MM.1S (cell line): ENCODE results near the gene ABCB8.

ENCODE experiments used
- DNase-seq: peaks from one replicate; pipeline ENCODE4 v3.0.0-alpha.2; 2015
- H2AFZ ChIP-seq: fragments of 300-600 bp; sonication (generic); 2 replicates; pipeline ENCODE4 v1.6.0; 2016; ENCODE audit warnings: antibody characterized with exemption, low read length
- H3F3A ChIP-seq: fragments of 300-600 bp; sonication (generic); 2 replicates; pipeline ENCODE4 v1.6.1; 2016; ENCODE audit warnings: mild to moderate bottlenecking, antibody characterized with exemption, low read length, moderate library complexity, mixed read lengths; ENCODE audit not compliant: insufficient read depth
- H3K27ac ChIP-seq: fragments of 300-600 bp; sonication (generic); 2 replicates; pipeline ENCODE4 v1.5.1; 2016; ENCODE audit warnings: mild to moderate bottlenecking, low read length
- H3K27me3 ChIP-seq: fragments of 300-600 bp; sonication (generic); replicated peaks from 2 replicates; pipeline ENCODE4 v1.6.0; 2016; ENCODE audit warnings: low read length; ENCODE audit not compliant: insufficient read depth
- H3K36me3 ChIP-seq: fragments of 300-600 bp; sonication (generic); replicated peaks from 2 replicates; pipeline ENCODE4 v1.6.1; 2016; ENCODE audit warnings: mild to moderate bottlenecking, low read length, mixed read lengths; ENCODE audit not compliant: insufficient read depth
- H3K4me1 ChIP-seq: fragments of 300-600 bp; sonication (generic); 2 replicates; pipeline ENCODE4 v1.6.1; 2016; ENCODE audit warnings: low read length, mixed read lengths
- H3K4me2 ChIP-seq: fragments of 300-600 bp; sonication (generic); 2 replicates; pipeline ENCODE4 v1.6.0; 2016; ENCODE audit warnings: low read depth, low read length
- H3K4me3 ChIP-seq: fragments of 300-600 bp; sonication (generic); 2 replicates; pipeline ENCODE4 v1.5.1; 2016; ENCODE audit warnings: low read length, mixed read lengths
- H3K79me2 ChIP-seq: fragments of 300-600 bp; sonication (generic); 2 replicates; pipeline ENCODE4 v1.6.1; 2016; ENCODE audit warnings: mixed run types, low read length, mixed read lengths
- H3K9ac ChIP-seq: fragments of 300-600 bp; sonication (generic); 2 replicates; pipeline ENCODE4 v1.6.1; 2016; ENCODE audit warnings: low read length, mixed read lengths
- H3K9me2 ChIP-seq: fragments of 300-600 bp; sonication (generic); replicated peaks from 2 replicates; pipeline ENCODE4 v1.6.1; 2016; ENCODE audit warnings: mild to moderate bottlenecking, low read length, mixed read lengths; ENCODE audit not compliant: insufficient read depth
- H3K9me3 ChIP-seq: fragments of 300-600 bp; sonication (generic); replicated peaks from 2 replicates; pipeline ENCODE4 v1.6.1; 2016; ENCODE audit warnings: mild to moderate bottlenecking, low read length, mixed read lengths; ENCODE audit not compliant: insufficient read depth
- H4K20me1 ChIP-seq: fragments of 300-600 bp; sonication (generic); 2 replicates; pipeline ENCODE4 v1.6.1; 2016; ENCODE audit warnings: mild to moderate bottlenecking, low read length, moderate library complexity, mixed read lengths; ENCODE audit not compliant: insufficient read depth
- CTCF ChIP-seq: fragments of 300-600 bp; sonication (generic); IDR thresholded peaks from 2 replicates; pipeline ENCODE4 v1.5.1; 2016; ENCODE audit warnings: antibody characterized with exemption, low read length, mixed read lengths
- EZH2 ChIP-seq: fragments of 300-600 bp; sonication (generic); optimal IDR thresholded peaks from 2 replicates; pipeline ENCODE3; 2017; ENCODE audit warnings: low read depth, mild to moderate bottlenecking, antibody characterized with exemption, low read length, mixed read lengths
- EZH2phosphoT487 ChIP-seq: fragments of 300-600 bp; sonication (generic); IDR thresholded peaks from 2 replicates; pipeline ENCODE4 v1.6.1; 2018; ENCODE audit warnings: antibody characterized with exemption, low read length

The ABCB8 gene

DNA sequence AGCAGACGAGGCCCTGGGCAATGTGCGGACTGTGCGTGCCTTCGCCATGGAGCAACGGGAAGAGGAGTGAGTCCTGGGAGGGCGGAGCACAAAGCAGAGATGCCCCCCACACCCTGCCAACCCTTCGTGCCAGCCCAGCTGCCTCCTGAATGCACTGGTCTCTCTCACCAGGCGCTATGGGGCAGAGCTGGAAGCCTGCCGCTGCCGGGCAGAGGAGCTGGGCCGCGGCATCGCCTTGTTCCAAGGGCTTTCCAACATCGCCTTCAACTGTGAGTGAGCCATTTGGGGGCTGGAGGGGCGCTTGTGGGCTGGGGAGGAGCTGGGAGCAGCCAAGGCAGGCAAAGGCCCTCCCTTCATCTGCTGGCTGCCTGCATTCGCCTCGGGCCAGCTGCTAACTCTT is 7.7 kb downstream of the ABCB8 start:
- Histone ChIP-seq H3K4me1 (no peaks in the 10 kb centered on the region), H3K79me2 (0 out of 2 replicates have a peak, but pooled peaks cover 7% of the 10 kb centered on the region), H3F3A (no peaks in the 10 kb centered on the region), H3K4me2 (no peak overlapping the region), H3K27ac (no peak overlapping the region), H3K36me3 (no peaks in the 10 kb centered on the region), H3K9me2 (no peaks in the 10 kb centered on the region), H3K27me3 (no peaks in the 10 kb centered on the region), H4K20me1 (no peaks in the 10 kb centered on the region), H3K9ac (no peak overlapping the region), H2AFZ (no peak overlapping the region), H3K9me3 (no peaks in the 10 kb centered on the region), H3K4me3 (no peak overlapping the region)
- no peak for DNase-seq
- no peak for TF ChIP-seq EZH2phosphoT487
- no peak for TF ChIP-seq EZH2
- no peak for TF ChIP-seq CTCF

DNA sequence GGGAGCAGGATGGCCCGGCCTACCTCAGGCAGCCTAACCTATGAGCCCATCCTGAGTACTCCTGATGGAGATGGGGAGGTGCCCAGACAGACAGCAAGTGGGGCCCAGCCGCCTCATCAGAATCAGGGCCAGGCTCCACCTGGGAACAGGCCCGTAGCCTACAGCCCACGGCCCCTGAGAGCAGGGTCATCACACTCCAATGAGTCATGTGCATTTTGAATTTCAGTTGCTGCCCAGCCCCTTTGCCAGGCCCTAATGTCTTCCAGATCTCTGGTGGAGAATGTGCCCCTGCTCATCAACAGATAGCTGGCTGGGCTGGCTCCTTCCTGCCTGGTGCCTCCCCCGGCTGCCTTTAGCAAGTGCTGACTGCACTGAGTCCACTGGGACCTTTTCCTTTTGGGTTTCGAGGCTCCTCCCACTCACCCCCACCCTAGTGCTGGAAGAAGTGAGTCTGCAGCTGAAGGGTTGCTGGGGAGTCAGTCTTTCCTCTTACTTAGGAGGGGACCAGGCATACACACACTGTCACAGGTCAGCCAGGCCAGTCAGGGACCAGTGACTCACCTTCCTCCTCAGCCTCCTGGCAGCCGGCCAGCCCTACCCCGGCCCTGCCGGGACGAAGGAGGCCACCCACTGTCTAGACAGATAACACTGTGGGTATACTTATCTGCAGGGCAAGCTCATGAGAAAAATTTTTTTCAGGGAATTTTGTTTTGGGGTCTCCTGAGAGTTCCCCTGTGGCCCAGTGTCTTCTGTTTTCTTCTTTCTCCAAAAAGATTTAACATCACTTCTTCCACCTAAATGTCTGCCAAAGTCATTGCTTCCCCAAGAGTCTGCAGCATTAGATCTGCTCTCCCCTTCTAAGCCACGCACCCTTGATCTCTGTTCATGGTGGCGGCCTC is 10.9 kb downstream of the ABCB8 start:
- Histone ChIP-seq H3K4me1 (no peaks in the 10 kb centered on the region), H3K79me2 (no peaks in the 10 kb centered on the region), H3K36me3 (no peaks in the 10 kb centered on the region), H4K20me1 (no peaks in the 10 kb centered on the region), H3K4me3 (no peak overlapping the region), H3K4me2 (no peak overlapping the region), H3F3A (no peaks in the 10 kb centered on the region), H2AFZ (no peak overlapping the region), H3K9ac (no peak overlapping the region), H3K27ac (no peak overlapping the region), H3K9me2 (no peaks in the 10 kb centered on the region), H3K9me3 (no peaks in the 10 kb centered on the region), H3K27me3 (no peaks in the 10 kb centered on the region)
- no peak for DNase-seq
- TF ChIP-seq EZH2phosphoT487 (no peak), CTCF (no peak), EZH2 (no peak)

DNA sequence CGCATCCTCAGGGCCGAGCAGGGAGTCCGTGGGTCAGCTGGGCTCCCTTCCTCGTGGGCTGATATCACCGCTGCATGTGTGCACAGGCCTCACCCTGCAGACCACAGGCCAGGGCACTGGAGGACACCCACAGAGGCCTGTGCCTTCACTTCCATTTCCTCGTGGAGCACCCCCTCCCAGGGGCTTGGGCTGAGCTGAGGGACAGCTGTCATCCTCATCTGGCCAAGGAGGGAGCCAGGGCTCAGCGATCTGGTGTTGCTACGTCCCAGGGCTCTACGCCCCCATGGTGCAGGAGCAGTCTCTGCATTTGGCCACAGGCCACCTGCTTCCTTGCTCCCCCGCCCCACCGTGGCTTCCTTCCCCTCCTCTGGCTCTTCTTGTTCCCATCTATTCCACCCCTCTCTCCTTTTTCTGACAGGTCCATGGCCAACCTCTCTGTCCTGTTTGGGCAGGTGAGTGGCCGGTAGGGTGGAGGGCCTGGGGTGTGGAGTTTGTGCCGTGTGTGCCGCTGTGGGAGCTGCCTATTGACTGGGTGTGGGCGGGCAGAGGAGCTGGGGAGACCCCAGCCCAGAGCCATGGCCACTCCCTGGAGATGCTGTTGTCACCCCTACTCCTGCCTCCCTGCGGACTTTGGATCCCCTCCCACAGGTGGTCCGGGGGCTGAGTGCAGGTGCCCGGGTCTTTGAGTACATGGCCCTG is 11.7 kb downstream of the ABCB8 start:
- Histone ChIP-seq H3K4me2 (no peak overlapping the region), H3K4me3 (no peak overlapping the region), H3K9me2 (no peaks in the 10 kb centered on the region), H3F3A (no peaks in the 10 kb centered on the region), H3K79me2 (no peaks in the 10 kb centered on the region), H3K36me3 (no peaks in the 10 kb centered on the region), H2AFZ (no peak overlapping the region), H3K27me3 (no peaks in the 10 kb centered on the region), H4K20me1 (no peaks in the 10 kb centered on the region), H3K9ac (no peak overlapping the region), H3K9me3 (no peaks in the 10 kb centered on the region), H3K4me1 (no peaks in the 10 kb centered on the region), H3K27ac (no peak overlapping the region)
- no peak for DNase-seq
- no peak for TF ChIP-seq EZH2
- no peak for TF ChIP-seq EZH2phosphoT487
- TF ChIP-seq CTCF: no peak
